WTC11 (cell line): ENCODE measurements around the gene C9orf72. TPM values are rescaled to one million over a fixed set of nuclear protein-coding genes. Genes with fewer than 3 reads are reported as not detected.

Experiments used
- ATAC-seq: fragments of 200-7000 bp; cut with Tn5 transposase; 2 replicates; pipeline ENCODE4 v1.10.0; 2021; ENCODE audit warnings: mild to moderate bottlenecking, moderate library complexity
- CTCF ChIA-PET: fragments of 300-600 bp; sonication (Branson Sonifier 250); formaldehyde crosslinking; loops from one replicate; lab custom pipeline; 2021; ENCODE audit warnings: antibody characterized with exemption; lab: Charles Lee
- POLR2A ChIA-PET: fragments of 350-600 bp; sonication (Branson Sonifier 250); formaldehyde crosslinking; loops from one replicate; lab custom pipeline; 2021; ENCODE audit warnings: antibody characterized with exemption; lab: Charles Lee
- DNase-seq: peaks from one replicate; pipeline ENCODE4 v3.0.0; 2021; ENCODE audit warnings: low spot score
- H3K27ac Mint-ChIP-seq: 2 replicates; pipeline ENCODE4 v1.8.0; 2021; ENCODE audit warnings: mixed read lengths
- H3K27me3 Mint-ChIP-seq: 2 replicates; pipeline ENCODE4 v1.8.0; 2021; ENCODE audit warnings: low read depth, mild to moderate bottlenecking, moderate library complexity, mixed read lengths
- H3K36me3 Mint-ChIP-seq: 2 replicates; pipeline ENCODE4 v1.8.0; 2021; ENCODE audit warnings: mixed read lengths
- H3K4me1 Mint-ChIP-seq: 2 replicates; pipeline ENCODE4 v1.8.0; 2022; ENCODE audit warnings: mixed read lengths
- H3K4me3 Mint-ChIP-seq: 2 replicates; pipeline ENCODE4 v1.8.0; 2021; ENCODE audit warnings: mild to moderate bottlenecking, moderate library complexity, mixed read lengths
- H3K9me3 Mint-ChIP-seq: 2 replicates; pipeline ENCODE4 v1.8.0; 2021; ENCODE audit warnings: mixed read lengths
- FOXK1 ChIP-seq: sonication (generic); formaldehyde crosslinking; IDR thresholded peaks from 2 replicates; pipeline ENCODE4 v1.8.0; 2022; ENCODE audit warnings: mild to moderate bottlenecking, moderate library complexity, missing genetic modification reagents
- GABPB1 ChIP-seq: sonication (generic); formaldehyde crosslinking; IDR thresholded peaks from 2 replicates; pipeline ENCODE4 v1.8.1; 2023; ENCODE audit warnings: mild to moderate bottlenecking, missing genetic modification reagents
- NFE2L1 ChIP-seq: sonication (generic); formaldehyde crosslinking; IDR thresholded peaks from 2 replicates; pipeline ENCODE4 v1.8.1; 2023; ENCODE audit warnings: missing genetic modification reagents
- OVOL2 ChIP-seq: fragments of 250-450 bp; sonication (Bioruptor Pico); IDR thresholded peaks from 2 replicates; pipeline ENCODE4 v1.9.0; 2021; ENCODE audit warnings: mild to moderate bottlenecking, borderline replicate concordance
- SMAD4 ChIP-seq: sonication (generic); formaldehyde crosslinking; IDR thresholded peaks from 2 replicates; pipeline ENCODE4 v1.8.0; 2022; ENCODE audit warnings: mild to moderate bottlenecking, missing genetic modification reagents
- TEAD4 ChIP-seq: sonication (generic); formaldehyde crosslinking; IDR thresholded peaks from 2 replicates; pipeline ENCODE4 v1.8.0; 2022; ENCODE audit warnings: mild to moderate bottlenecking, missing genetic modification reagents
- ZBTB21 ChIP-seq: sonication (generic); formaldehyde crosslinking; IDR thresholded peaks from 2 replicates; pipeline ENCODE4 v1.8.1; 2023; ENCODE audit warnings: mild to moderate bottlenecking, missing genetic modification reagents, borderline replicate concordance
- ZNF416 ChIP-seq: fragments of 250-450 bp; sonication (Bioruptor Pico); IDR thresholded peaks from 2 replicates; pipeline ENCODE4 v1.9.0; 2021; ENCODE audit warnings: mild to moderate bottlenecking, inconsistent platforms
- total RNA-seq: library from RNA; stranded (reverse); gene quantifications from 3 replicates; pipeline ENCODE4 v1.2.3, GENCODE V29; 2021
- TF ChIP-seq, protein P1 (sequence below): sonication (generic); formaldehyde crosslinking; IDR thresholded peaks from 2 replicates; pipeline ENCODE4 v1.8.0; 2023; ENCODE audit warnings: missing genetic modification reagents
- TF ChIP-seq, protein P2 (sequence below): sonication (generic); formaldehyde crosslinking; IDR thresholded peaks from 2 replicates; pipeline ENCODE4 v1.8.1; 2023; ENCODE audit warnings: mild to moderate bottlenecking, missing genetic modification reagents
- TF ChIP-seq, protein P3 (sequence below): sonication (generic); formaldehyde crosslinking; IDR thresholded peaks from 2 replicates; pipeline ENCODE4 v1.8.1; 2023; ENCODE audit warnings: mild to moderate bottlenecking, moderate library complexity, missing genetic modification reagents
- TF ChIP-seq, protein P4 (sequence below): fragments of 250-450 bp; sonication (Bioruptor Pico); IDR thresholded peaks from 2 replicates; pipeline ENCODE4 v1.9.0; 2021; ENCODE audit warnings: moderate library complexity, mild to moderate bottlenecking, inconsistent platforms, borderline replicate concordance
- TF ChIP-seq, protein P5 (sequence below): sonication (generic); formaldehyde crosslinking; conservative IDR thresholded peaks from 2 replicates; pipeline ENCODE4 v1.8.1; 2022; ENCODE audit warnings: mild to moderate bottlenecking, missing genetic modification reagents
- TF ChIP-seq, protein P6 (sequence below): sonication (generic); formaldehyde crosslinking; IDR thresholded peaks from 2 replicates; pipeline ENCODE4 v1.8.1; 2022; ENCODE audit warnings: mild to moderate bottlenecking, missing genetic modification reagents, moderate library complexity, borderline replicate concordance
- TF ChIP-seq, protein P7 (sequence below): sonication (generic); formaldehyde crosslinking; IDR thresholded peaks from 2 replicates; pipeline ENCODE4 v1.8.1; 2023; ENCODE audit warnings: mild to moderate bottlenecking, missing genetic modification reagents, borderline replicate concordance
- TF ChIP-seq, protein P8 (sequence below): sonication (generic); formaldehyde crosslinking; IDR thresholded peaks from 2 replicates; pipeline ENCODE4 v1.8.0; 2022; ENCODE audit warnings: mild to moderate bottlenecking, missing genetic modification reagents
- TF ChIP-seq, protein P9 (sequence below): fragments of 250-450 bp; sonication (Bioruptor Pico); IDR thresholded peaks from 2 replicates; pipeline ENCODE4 v1.9.0; 2021; ENCODE audit warnings: mild to moderate bottlenecking, borderline replicate concordance

Gene C9orf72
- total RNA-seq, 1 experiment from 2014 or later: 21.5 TPM

DNA sequence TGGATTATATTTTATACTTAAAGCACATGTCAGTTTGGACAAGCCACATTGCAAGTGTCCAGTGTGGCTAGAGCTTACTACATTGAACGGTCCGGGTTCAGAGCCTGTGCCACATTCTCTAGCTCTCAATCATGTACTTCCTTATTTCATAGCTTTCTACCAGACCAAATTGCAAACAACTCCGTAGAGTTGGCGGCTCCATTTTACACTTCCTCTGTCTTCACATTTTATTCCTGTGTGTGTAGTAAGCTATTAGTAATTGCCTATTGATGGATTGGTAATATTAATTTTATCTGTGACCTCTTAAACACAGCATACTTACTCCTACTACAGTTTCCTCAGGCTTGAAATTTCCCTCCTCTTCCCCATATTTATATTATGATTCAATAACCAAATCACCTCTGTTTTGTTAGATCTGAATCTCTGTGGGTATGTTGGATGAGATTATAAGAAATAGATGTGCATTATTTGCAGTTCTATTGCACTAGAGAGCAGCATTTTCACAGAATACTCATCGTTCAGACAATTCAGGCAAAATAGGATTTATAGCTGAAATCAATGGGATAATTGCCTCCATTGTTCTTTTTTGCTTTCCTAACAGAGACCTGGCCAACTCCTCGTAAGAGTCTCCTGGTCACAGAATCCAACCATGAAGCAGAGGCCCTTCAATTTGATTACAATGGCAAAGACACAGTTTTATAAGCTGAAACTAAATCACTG is 29.0 kb upstream of the C9orf72 start:
- H3K4me1 Mint-ChIP-seq: peaks cover 15% of the 10 kb centered on the region
- DNase-seq: no peak
- ATAC-seq: no peak
- no peaks in the 10 kb centered on the region for H3K27me3 Mint-ChIP-seq
- POLR2A ChIA-PET: no interaction called here
- CTCF ChIA-PET: no interaction called here
- H3K27ac Mint-ChIP-seq: no peak overlapping the region
- TF ChIP-seq, protein P1, sequence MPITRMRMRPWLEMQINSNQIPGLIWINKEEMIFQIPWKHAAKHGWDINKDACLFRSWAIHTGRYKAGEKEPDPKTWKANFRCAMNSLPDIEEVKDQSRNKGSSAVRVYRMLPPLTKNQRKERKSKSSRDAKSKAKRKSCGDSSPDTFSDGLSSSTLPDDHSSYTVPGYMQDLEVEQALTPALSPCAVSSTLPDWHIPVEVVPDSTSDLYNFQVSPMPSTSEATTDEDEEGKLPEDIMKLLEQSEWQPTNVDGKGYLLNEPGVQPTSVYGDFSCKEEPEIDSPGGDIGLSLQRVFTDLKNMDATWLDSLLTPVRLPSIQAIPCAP: no peak
- H3K9me3 Mint-ChIP-seq: peaks cover under 1% of the 10 kb centered on the region; the same call in 1 of the 2 replicates
- H3K36me3 Mint-ChIP-seq: no peaks in the 10 kb centered on the region
- no peak overlapping the region for H3K4me3 Mint-ChIP-seq

DNA sequence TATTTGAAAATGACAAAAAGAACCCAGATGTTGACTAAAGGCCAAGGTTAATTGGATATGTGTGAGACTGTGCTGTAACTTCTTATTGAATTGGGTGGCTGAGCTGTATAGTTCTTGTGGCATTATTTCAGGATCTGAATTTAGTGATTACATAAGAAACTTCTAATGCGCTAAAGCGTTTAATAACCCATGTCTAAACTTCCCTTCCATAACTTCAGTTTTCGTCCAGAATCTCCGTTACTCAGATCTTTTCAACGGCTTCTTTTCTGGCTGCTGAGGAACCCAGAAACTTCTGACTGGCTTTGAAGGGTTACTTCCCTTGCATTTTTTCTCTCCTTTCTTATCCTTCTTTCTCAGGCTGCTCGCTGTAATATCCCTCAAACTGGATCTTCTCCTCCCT is 28.1 kb upstream of the C9orf72 start:
- ChIA-PET POLR2A (no interaction called here), CTCF (no interaction called here)
- peaks cover 15% of the 10 kb centered on the region for H3K4me1 Mint-ChIP-seq
- no peak overlapping the region for H3K4me3 Mint-ChIP-seq
- H3K27ac Mint-ChIP-seq: no peak overlapping the region
- no peaks in the 10 kb centered on the region for H3K9me3 Mint-ChIP-seq
- no peaks in the 10 kb centered on the region for H3K36me3 Mint-ChIP-seq
- DNase-seq (no peak), ATAC-seq (no peak)
- no peaks in the 10 kb centered on the region; the same call in 1 of the 2 replicates for H3K27me3 Mint-ChIP-seq
- no peak for TF ChIP-seq FOXK1
- no peak for TF ChIP-seq TEAD4 (CRISPR knock-in tag)
- no peak for TF ChIP-seq OVOL2 (CRISPR knock-in tag)
- TF ChIP-seq ZBTB21: no peak
- TF ChIP-seq, protein P2, sequence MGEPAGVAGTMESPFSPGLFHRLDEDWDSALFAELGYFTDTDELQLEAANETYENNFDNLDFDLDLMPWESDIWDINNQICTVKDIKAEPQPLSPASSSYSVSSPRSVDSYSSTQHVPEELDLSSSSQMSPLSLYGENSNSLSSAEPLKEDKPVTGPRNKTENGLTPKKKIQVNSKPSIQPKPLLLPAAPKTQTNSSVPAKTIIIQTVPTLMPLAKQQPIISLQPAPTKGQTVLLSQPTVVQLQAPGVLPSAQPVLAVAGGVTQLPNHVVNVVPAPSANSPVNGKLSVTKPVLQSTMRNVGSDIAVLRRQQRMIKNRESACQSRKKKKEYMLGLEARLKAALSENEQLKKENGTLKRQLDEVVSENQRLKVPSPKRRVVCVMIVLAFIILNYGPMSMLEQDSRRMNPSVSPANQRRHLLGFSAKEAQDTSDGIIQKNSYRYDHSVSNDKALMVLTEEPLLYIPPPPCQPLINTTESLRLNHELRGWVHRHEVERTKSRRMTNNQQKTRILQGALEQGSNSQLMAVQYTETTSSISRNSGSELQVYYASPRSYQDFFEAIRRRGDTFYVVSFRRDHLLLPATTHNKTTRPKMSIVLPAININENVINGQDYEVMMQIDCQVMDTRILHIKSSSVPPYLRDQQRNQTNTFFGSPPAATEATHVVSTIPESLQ (CRISPR knock-in tag): no peak
- TF ChIP-seq, protein P3, sequence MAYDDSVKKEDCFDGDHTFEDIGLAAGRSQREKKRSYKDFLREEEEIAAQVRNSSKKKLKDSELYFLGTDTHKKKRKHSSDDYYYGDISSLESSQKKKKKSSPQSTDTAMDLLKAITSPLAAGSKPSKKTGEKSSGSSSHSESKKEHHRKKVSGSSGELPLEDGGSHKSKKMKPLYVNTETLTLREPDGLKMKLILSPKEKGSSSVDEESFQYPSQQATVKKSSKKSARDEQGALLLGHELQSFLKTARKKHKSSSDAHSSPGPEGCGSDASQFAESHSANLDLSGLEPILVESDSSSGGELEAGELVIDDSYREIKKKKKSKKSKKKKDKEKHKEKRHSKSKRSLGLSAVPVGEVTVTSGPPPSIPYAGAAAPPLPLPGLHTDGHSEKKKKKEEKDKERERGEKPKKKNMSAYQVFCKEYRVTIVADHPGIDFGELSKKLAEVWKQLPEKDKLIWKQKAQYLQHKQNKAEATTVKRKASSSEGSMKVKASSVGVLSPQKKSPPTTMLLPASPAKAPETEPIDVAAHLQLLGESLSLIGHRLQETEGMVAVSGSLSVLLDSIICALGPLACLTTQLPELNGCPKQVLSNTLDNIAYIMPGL (CRISPR knock-in tag): no peak
- TF ChIP-seq, protein P4, sequence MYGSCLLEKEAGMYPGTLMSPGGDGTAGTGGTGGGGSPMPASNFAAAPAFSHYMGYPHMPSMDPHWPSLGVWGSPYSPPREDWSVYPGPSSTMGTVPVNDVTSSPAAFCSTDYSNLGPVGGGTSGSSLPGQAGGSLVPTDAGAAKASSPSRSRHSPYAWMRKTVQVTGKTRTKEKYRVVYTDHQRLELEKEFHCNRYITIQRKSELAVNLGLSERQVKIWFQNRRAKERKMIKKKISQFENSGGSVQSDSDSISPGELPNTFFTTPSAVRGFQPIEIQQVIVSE: no peak
- TF ChIP-seq, protein P5, sequence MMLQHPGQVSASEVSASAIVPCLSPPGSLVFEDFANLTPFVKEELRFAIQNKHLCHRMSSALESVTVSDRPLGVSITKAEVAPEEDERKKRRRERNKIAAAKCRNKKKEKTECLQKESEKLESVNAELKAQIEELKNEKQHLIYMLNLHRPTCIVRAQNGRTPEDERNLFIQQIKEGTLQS (CRISPR knock-in tag): no peak
- TF ChIP-seq, protein P6, sequence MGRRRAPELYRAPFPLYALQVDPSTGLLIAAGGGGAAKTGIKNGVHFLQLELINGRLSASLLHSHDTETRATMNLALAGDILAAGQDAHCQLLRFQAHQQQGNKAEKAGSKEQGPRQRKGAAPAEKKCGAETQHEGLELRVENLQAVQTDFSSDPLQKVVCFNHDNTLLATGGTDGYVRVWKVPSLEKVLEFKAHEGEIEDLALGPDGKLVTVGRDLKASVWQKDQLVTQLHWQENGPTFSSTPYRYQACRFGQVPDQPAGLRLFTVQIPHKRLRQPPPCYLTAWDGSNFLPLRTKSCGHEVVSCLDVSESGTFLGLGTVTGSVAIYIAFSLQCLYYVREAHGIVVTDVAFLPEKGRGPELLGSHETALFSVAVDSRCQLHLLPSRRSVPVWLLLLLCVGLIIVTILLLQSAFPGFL (CRISPR knock-in tag): no peak
- TF ChIP-seq, protein P7, sequence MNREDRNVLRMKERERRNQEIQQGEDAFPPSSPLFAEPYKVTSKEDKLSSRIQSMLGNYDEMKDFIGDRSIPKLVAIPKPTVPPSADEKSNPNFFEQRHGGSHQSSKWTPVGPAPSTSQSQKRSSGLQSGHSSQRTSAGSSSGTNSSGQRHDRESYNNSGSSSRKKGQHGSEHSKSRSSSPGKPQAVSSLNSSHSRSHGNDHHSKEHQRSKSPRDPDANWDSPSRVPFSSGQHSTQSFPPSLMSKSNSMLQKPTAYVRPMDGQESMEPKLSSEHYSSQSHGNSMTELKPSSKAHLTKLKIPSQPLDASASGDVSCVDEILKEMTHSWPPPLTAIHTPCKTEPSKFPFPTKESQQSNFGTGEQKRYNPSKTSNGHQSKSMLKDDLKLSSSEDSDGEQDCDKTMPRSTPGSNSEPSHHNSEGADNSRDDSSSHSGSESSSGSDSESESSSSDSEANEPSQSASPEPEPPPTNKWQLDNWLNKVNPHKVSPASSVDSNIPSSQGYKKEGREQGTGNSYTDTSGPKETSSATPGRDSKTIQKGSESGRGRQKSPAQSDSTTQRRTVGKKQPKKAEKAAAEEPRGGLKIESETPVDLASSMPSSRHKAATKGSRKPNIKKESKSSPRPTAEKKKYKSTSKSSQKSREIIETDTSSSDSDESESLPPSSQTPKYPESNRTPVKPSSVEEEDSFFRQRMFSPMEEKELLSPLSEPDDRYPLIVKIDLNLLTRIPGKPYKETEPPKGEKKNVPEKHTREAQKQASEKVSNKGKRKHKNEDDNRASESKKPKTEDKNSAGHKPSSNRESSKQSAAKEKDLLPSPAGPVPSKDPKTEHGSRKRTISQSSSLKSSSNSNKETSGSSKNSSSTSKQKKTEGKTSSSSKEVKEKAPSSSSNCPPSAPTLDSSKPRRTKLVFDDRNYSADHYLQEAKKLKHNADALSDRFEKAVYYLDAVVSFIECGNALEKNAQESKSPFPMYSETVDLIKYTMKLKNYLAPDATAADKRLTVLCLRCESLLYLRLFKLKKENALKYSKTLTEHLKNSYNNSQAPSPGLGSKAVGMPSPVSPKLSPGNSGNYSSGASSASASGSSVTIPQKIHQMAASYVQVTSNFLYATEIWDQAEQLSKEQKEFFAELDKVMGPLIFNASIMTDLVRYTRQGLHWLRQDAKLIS: no peak
- TF ChIP-seq, protein P8, sequence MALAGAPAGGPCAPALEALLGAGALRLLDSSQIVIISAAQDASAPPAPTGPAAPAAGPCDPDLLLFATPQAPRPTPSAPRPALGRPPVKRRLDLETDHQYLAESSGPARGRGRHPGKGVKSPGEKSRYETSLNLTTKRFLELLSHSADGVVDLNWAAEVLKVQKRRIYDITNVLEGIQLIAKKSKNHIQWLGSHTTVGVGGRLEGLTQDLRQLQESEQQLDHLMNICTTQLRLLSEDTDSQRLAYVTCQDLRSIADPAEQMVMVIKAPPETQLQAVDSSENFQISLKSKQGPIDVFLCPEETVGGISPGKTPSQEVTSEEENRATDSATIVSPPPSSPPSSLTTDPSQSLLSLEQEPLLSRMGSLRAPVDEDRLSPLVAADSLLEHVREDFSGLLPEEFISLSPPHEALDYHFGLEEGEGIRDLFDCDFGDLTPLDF (CRISPR knock-in tag): no peak
- no peak for TF ChIP-seq GABPB1 (CRISPR knock-in tag)
- no peak for TF ChIP-seq NFE2L1
- no peak for TF ChIP-seq SMAD4
- TF ChIP-seq, protein P9, sequence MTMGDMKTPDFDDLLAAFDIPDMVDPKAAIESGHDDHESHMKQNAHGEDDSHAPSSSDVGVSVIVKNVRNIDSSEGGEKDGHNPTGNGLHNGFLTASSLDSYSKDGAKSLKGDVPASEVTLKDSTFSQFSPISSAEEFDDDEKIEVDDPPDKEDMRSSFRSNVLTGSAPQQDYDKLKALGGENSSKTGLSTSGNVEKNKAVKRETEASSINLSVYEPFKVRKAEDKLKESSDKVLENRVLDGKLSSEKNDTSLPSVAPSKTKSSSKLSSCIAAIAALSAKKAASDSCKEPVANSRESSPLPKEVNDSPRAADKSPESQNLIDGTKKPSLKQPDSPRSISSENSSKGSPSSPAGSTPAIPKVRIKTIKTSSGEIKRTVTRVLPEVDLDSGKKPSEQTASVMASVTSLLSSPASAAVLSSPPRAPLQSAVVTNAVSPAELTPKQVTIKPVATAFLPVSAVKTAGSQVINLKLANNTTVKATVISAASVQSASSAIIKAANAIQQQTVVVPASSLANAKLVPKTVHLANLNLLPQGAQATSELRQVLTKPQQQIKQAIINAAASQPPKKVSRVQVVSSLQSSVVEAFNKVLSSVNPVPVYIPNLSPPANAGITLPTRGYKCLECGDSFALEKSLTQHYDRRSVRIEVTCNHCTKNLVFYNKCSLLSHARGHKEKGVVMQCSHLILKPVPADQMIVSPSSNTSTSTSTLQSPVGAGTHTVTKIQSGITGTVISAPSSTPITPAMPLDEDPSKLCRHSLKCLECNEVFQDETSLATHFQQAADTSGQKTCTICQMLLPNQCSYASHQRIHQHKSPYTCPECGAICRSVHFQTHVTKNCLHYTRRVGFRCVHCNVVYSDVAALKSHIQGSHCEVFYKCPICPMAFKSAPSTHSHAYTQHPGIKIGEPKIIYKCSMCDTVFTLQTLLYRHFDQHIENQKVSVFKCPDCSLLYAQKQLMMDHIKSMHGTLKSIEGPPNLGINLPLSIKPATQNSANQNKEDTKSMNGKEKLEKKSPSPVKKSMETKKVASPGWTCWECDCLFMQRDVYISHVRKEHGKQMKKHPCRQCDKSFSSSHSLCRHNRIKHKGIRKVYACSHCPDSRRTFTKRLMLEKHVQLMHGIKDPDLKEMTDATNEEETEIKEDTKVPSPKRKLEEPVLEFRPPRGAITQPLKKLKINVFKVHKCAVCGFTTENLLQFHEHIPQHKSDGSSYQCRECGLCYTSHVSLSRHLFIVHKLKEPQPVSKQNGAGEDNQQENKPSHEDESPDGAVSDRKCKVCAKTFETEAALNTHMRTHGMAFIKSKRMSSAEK (CRISPR knock-in tag): no peak
- no peak for TF ChIP-seq ZNF416 (CRISPR knock-in tag)
